ENCODE data around the gene PAX8.

PAX8 gene

GRCh38 chr2:113184531-113185230 lies 94.0 kb downstream of the PAX8 start:
- H3K4me3 ChIP-seq (ENCODE audit: low read depth, low read length), result no peak overlapping the region
- no peak for TF ChIP-seq CTCF (IDR thresholded peaks at IDR 0.05; ENCODE audit: low read depth, low read length)

- TF ChIP-seq CTCF (IDR thresholded peaks at IDR 0.05; ENCODE audit: low read depth, low read length), result no peak
- H3K4me3 ChIP-seq (ENCODE audit: low read depth, low read length), result no peak overlapping the region
Observed at GRCh38 chr2:113183703-113184102, 95.0 kb downstream of the PAX8 start.

GRCh38 chr2:113183264-113183663 lies 95.5 kb downstream of the PAX8 start:
- H3K4me3 ChIP-seq (ENCODE audit: low read depth, low read length), result no peak overlapping the region
- no peak for TF ChIP-seq CTCF (IDR thresholded peaks at IDR 0.05; ENCODE audit: low read depth, low read length)

GRCh38 chr2:113182471-113183260 lies 96.1 kb downstream of the PAX8 start:
- H3K4me3 ChIP-seq (ENCODE audit: low read depth, low read length), result no peak overlapping the region
- TF ChIP-seq CTCF (IDR thresholded peaks at IDR 0.05; ENCODE audit: low read depth, low read length), result no peak

GRCh38 chr2:113181258-113182051 lies 97.3 kb downstream of the PAX8 start:
- TF ChIP-seq CTCF (IDR thresholded peaks at IDR 0.05; ENCODE audit: low read depth, low read length), result no peak

GRCh38 chr2:113180131-113180946 lies 98.4 kb downstream of the PAX8 start:
- no peak for TF ChIP-seq CTCF (IDR thresholded peaks at IDR 0.05; ENCODE audit: low read depth, low read length)
- H3K4me3 ChIP-seq (ENCODE audit: low read depth, low read length), result no peak overlapping the region

More at GRCh38 chr2:113181258-113182051, 97.3 kb downstream of the PAX8 start:
- no peak overlapping the region for H3K4me3 ChIP-seq (ENCODE audit: low read depth, low read length)

Measured in WI38 (cell line).